ENCODE measurements around the gene CEP55. TPM values are rescaled to one million over a fixed set of nuclear protein-coding genes. Genes with fewer than 3 reads are reported as not detected.

CEP55 gene
- total RNA-seq, 4 donors from 2014 or later: 1.1 to 13.1 (median 4.3) TPM; not detected in 1

GRCh38 chr10:93471110-93471651 lies 25.2 kb upstream of the CEP55 start:
- peak; percentile 20 to 81 (median 72) for TF ChIP-seq POLR2AphosphoS5 (IDR thresholded peaks at IDR 0.05)
- no peak for TF ChIP-seq POLR2A (IDR thresholded peaks at IDR 0.05)
- TF ChIP-seq CTCF (IDR thresholded peaks at IDR 0.05): no peak
- peak; percentile 59 for TF ChIP-seq EP300 (IDR thresholded peaks at IDR 0.05; ENCODE audit: low read depth)
- no peak overlapping the region for H3K4me3 ChIP-seq
- H3K36me3 ChIP-seq: no peaks in the 10 kb centered on the region
- WGBS, 2 donors (ENCODE audit: low coverage in 1 of 2): 40 to 76% methylated on average over 2 to 5 of the region's 5 CpGs
- H3K27me3 ChIP-seq: no peaks in the 10 kb centered on the region
- H3K9me3 ChIP-seq: no peaks in the 10 kb centered on the region
- in situ Hi-C loops (cut with MboI; ENCODE audit: low pct_ligation_motif_present in 1 of 4, low pct_unique_long_range_greater_than_20kb in 1 of 4, low sequenced_read_pairs in 3 of 4): no loop called here
- H3K27ac ChIP-seq: peak overlapping the region; percentile 76 to 88 (median 83)
- DNase-seq: no peak
- H3K4me1 ChIP-seq: peaks cover 29 to 77% (median 48%) of the 10 kb centered on the region in 4 donors
- intact Hi-C loops (cut with DNase I; ENCODE audit: low total_unique reads): loop anchor here (5.0 kb wide), 1 partner anchor 34 kb away; no protein-coding TSS in a partner anchor

GRCh38 chr10:93473161-93473560 lies 23.3 kb upstream of the CEP55 start:
- Histone ChIP-seq H3K4me1 (peaks cover 20 to 72% (median 46%) of the 10 kb centered on the region in 4 donors), H3K9me3 (no peaks in the 10 kb centered on the region), H3K36me3 (no peaks in the 10 kb centered on the region), H3K27me3 (no peaks in the 10 kb centered on the region), H3K4me3 (no peak overlapping the region), H3K27ac (peak overlapping the region in 3 of 4 donors; percentile 74 to 88 (median 84))
- intact Hi-C loops (cut with DNase I; ENCODE audit: low total_unique reads) (loop anchor here (5.0 kb wide), 1 partner anchor 36 kb away; no protein-coding TSS in a partner anchor), in situ Hi-C loops (cut with MboI; ENCODE audit: low pct_ligation_motif_present in 1 of 4, low pct_unique_long_range_greater_than_20kb in 1 of 4, low sequenced_read_pairs in 3 of 4) (no loop called here)
- TF ChIP-seq POLR2AphosphoS5 (IDR thresholded peaks at IDR 0.05) (no peak), EP300 (IDR thresholded peaks at IDR 0.05; ENCODE audit: low read depth) (no peak), CTCF (IDR thresholded peaks at IDR 0.05) (no peak), POLR2A (IDR thresholded peaks at IDR 0.05) (no peak)
- 97% methylated on average over 2 of the region's 2 CpGs; no CpG with 5 or more reads in 1 of the 2 donors for WGBS, 2 donors (ENCODE audit: low coverage in 1 of 2)
- DNase-seq: no peak

- intact Hi-C loops (cut with DNase I; ENCODE audit: low total_unique reads): loop anchor here (5.0 kb wide), 1 partner anchor 37 kb away; no protein-coding TSS in a partner anchor
- H3K4me1 ChIP-seq: peaks cover 20 to 68% (median 44%) of the 10 kb centered on the region in 4 donors
These were observed 22.5 kb upstream of the CEP55 start for GRCh38 chr10:93473804-93474472.

More at GRCh38 chr10:93473804-93474472, 22.5 kb upstream of the CEP55 start:
- DNase-seq: no peak
- H3K36me3 ChIP-seq: no peaks in the 10 kb centered on the region
- H3K9me3 ChIP-seq: no peaks in the 10 kb centered on the region
- H3K4me3 ChIP-seq: no peak overlapping the region
- 75 to 76% methylated on average over 7 of the region's 7 CpGs for WGBS, 2 donors (ENCODE audit: low coverage in 1 of 2)
- H3K27ac ChIP-seq: peak overlapping the region; percentile 9 to 84 (median 75)
- no peak for TF ChIP-seq POLR2A (IDR thresholded peaks at IDR 0.05)
- TF ChIP-seq EP300 (IDR thresholded peaks at IDR 0.05; ENCODE audit: low read depth): no peak
- no peak for TF ChIP-seq POLR2AphosphoS5 (IDR thresholded peaks at IDR 0.05)
- no peak for TF ChIP-seq CTCF (IDR thresholded peaks at IDR 0.05)
- H3K27me3 ChIP-seq: no peaks in the 10 kb centered on the region
- in situ Hi-C loops (cut with MboI; ENCODE audit: low pct_ligation_motif_present in 1 of 4, low pct_unique_long_range_greater_than_20kb in 1 of 4, low sequenced_read_pairs in 3 of 4): no loop called here

All from transverse colon (tissue), 4 donors.